ENCODE measurements around the gene AOC1.

DNA sequence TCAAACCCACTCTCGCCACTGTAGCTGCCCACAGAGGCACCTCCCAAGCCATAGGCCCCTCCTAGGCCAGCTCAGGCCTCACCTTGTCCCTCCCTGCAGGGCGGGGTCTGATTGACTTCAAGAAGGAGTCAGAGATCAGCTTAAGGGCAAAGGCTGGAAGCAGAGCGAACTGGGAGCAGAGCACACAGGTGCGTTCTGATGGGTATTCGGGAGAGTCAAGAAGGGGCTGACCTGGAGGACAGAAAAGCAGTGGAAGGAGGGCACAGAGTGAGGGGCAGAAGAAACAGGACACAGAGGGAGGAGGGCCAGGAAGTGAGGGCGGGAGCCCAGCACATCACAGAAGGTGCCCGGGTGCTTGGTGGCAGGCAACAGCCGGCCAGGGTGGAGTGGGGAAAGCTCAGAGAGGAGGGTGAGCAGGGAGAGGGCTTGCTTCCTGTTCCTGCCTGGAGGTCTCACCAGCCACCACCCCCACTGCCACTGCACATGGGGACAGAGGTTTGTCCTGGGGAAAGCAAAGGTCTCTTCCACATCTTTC, at the start of gene AOC1:
- TF ChIP-seq, protein P1, sequence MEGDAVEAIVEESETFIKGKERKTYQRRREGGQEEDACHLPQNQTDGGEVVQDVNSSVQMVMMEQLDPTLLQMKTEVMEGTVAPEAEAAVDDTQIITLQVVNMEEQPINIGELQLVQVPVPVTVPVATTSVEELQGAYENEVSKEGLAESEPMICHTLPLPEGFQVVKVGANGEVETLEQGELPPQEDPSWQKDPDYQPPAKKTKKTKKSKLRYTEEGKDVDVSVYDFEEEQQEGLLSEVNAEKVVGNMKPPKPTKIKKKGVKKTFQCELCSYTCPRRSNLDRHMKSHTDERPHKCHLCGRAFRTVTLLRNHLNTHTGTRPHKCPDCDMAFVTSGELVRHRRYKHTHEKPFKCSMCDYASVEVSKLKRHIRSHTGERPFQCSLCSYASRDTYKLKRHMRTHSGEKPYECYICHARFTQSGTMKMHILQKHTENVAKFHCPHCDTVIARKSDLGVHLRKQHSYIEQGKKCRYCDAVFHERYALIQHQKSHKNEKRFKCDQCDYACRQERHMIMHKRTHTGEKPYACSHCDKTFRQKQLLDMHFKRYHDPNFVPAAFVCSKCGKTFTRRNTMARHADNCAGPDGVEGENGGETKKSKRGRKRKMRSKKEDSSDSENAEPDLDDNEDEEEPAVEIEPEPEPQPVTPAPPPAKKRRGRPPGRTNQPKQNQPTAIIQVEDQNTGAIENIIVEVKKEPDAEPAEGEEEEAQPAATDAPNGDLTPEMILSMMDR (conservative IDR thresholded peaks at IDR 0.05; ENCODE audit: low read depth, low read length) = no peak
- TF ChIP-seq EZH2phosphoT487 (IDR thresholded peaks at IDR 0.05; ENCODE audit: borderline replicate concordance, low read length) = no peak

Measured in PC-3 (cell line).